HG02642 (cell line): Measurements from ENCODE around the gene DEPP1.

Source experiments
- ATAC-seq: cut with Tn5 transposase; IDR thresholded peaks from one replicate; pipeline ENCODE4 v1.9.1; 2021; ENCODE audit warnings: mild to moderate bottlenecking; ENCODE audit not compliant: unreplicated experiment, poor library complexity

DEPP1 gene

DNA sequence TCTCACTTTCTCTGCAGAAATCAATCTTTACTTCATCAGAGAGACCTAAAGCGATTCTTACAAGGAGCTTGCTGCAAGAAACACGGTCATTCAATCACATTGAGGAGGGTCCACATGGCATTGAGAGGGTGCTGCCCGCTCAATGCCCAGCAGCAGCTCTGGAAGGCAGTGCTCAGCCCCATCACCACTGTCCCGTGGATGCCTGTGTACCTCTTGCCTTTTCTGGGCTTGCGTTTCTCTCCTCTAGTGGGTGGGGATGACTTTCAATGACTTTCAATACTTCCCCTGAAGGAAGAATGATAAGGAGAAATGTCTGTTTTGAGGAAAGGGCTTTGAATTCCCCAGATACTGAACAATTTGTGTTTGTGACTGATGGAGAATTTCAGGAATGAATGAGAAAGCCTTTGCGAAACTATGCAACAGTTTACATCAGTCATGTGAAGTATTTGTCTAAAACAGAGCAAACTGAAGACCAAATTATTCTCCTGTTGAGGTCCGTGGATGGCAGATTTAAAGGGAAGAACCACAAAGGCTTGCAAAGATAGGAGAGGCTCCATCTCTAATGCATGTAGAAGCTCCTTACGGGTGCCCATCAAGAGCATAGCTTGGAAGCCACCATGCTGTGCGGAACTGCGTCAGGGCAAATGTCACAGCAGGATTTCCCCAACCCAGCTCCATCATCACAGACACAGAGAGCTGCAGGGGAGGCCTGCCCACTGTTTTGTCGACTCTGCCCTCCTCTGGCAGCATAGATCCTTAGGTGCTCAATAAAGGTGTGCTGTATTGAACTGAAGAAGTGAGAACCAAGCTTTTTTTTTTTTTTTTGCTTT, 15.5 kb upstream of the DEPP1 start:
- no peak for ATAC-seq

- no peak for ATAC-seq
Observed at GRCh38 chr10:44993226-44993921, 14.8 kb upstream of the DEPP1 start.

DNA sequence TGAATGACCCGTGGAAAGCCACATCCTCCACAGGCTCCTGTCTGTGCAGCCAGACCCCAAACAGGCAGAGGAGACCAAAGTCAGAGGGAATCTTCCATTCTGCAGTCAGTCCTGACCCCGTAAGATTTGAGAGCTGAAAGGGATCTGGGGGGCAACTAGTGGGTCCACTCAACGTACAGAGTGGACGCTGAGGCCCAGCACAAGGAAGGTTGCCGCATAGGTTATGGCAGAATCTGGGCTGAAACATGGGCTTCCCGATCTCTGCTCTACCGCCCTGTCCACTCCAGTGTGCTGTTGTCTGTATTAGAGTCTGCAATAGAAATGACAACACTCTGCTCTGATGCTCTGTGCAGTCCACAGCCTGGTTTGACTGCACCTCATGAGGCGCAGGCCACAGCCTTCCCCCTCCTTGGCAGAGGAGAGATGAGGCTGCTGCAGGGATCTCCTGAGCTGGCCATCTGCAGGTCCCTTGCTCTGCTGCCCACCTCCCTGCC, 14.2 kb upstream of the DEPP1 start:
- ATAC-seq = no peak

DNA sequence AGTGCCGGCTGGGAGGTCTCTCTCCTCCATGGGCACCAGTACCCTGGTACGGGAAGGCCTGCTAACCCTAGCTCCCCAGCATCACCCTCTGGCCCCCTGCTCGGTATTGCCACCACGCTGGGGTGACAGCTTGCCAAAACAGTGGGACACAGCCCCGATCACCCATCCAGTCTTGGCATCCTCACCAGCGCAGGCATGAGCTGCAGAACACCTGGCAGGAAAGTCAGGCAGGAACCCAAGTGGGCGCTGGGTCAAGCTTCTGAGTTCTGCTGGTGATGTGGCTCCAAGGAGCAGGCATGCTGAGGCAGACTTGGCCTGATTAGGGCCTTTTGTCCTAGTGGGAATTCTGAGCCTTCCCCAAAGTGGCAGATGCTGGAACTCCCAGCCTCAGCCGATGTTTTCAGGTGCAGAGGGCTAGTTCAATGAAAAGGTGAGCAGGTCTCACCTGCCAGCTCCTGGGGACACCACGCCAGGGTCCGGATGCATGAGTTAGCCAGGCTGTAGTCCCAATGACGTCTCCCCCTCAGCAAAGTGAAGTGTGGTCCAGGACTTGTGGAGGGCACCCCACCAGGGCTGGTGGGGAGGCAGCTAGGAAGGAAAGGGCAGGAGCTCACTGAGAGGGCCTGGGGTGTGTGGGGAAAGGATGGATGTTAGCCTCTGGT, 13.6 kb upstream of the DEPP1 start:
- ATAC-seq = no peak

DNA sequence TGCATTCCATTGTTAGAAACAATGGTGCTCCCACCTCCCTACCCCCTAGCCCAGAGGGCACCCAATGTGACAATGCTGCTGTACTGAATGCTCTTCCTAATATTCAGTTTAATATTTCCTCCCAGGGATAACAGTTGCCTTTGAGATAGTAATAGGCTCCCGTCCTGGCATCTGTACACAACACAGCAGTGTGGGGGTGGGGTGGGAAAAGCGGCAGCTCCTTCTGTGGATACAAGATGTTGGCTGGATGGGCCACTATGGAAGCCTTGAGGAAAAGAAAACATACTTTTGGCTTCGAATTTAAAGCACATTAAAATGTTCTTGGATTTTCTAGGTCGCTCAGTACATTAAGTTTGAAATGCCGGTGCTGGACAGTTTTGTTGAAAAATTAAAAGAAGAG, 13.0 kb upstream of the DEPP1 start:
- ATAC-seq = no peak

DNA sequence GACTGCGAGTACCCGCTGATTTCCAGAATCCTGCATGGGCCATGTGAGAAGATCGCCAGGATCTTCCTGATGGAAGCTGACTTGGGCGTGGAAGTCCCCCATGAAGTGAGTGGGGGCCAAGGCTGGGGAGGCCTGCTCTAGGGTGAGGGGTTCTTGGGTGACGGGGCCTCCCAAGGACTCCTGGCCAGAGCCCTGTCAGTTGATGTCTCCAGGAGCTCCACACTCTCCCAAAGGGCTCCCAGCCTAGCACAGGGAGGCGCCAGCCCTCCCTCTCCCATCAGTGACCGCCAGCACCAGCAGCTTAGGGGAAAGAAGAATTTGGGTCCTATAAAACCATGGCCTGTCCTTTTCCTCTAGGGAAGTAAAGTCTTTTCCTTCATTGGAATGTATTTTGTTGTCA, 12.4 kb upstream of the DEPP1 start:
- no peak for ATAC-seq

- ATAC-seq = no peak
Observed at GRCh38 chr10:44990302-44990655, 11.7 kb upstream of the DEPP1 start.

- ATAC-seq = no peak
Observed at GRCh38 chr10:44989597-44990301, 11.1 kb upstream of the DEPP1 start.

DNA sequence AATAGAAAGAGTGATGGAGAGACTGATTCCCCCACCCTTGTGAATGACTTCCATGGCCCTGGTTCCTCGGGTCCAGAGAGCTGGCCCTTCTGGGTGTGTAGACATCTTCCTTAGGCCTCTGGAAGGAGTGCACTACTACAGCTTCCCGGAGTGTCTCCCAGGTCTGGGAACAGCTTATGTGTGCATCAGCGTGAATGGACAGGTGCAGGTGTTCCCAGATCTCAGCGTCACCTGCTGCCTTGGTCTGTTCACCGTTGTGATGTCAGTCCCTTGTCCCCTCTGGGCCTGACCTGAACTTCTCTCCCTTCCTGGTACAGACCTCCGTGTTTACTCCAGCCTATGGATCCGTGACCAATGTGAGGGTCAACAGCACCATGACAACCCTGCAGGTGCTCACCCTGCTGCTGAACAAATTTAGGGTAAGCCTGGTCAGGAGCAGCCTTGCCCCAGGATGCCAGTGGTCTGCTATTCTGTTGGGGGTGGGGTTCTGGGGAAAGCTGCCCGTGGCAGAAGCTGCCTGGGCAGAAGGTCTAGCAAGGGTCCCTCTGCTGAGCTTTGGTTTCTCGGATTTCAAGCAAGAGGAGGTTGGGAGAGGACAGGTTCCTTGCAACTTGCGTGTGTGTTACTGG, 10.5 kb upstream of the DEPP1 start:
- ATAC-seq = no peak

GRCh38 chr10:44986670-44987069, 8.1 kb upstream of the DEPP1 start:
- no peak for ATAC-seq

- no peak for ATAC-seq
Observed at GRCh38 chr10:44986179-44986578, 7.6 kb upstream of the DEPP1 start.

GRCh38 chr10:44985175-44985681, 6.6 kb upstream of the DEPP1 start:
- ATAC-seq = no peak

- ATAC-seq = no peak
Observed at GRCh38 chr10:44984671-44985101, 6.1 kb upstream of the DEPP1 start.

GRCh38 chr10:44983895-44984278, 5.3 kb upstream of the DEPP1 start:
- ATAC-seq = no peak

GRCh38 chr10:44983066-44983894, 4.7 kb upstream of the DEPP1 start:
- no peak for ATAC-seq

- ATAC-seq = no peak
Observed at GRCh38 chr10:44982496-44982895, 3.9 kb upstream of the DEPP1 start.

GRCh38 chr10:44982114-44982460, 3.5 kb upstream of the DEPP1 start:
- ATAC-seq = no peak

- ATAC-seq = peak; percentile 49
Observed at GRCh38 chr10:44981172-44982113, 2.8 kb upstream of the DEPP1 start.
